B cell (primary cell): Measurements from ENCODE around the gene SPSB3. TPM values are rescaled to one million over a fixed set of nuclear protein-coding genes. Genes with fewer than 3 reads are reported as not detected.

Experiments used
- ATAC-seq: fragments of 200-7000 bp; cut with Tn5 transposase; one replicate; pipeline ENCODE4 v1.10.0; 2021; ENCODE audit warnings: low read depth, mild to moderate bottlenecking, moderate number of reproducible peaks, moderate library complexity
- CTCF ChIA-PET: fragments of 350-600 bp; sonication (Branson Sonifier 250); formaldehyde crosslinking; loops from one replicate; lab custom pipeline; 2021; ENCODE audit warnings: antibody characterized with exemption, inconsistent platforms; lab: Charles Lee
- POLR2A ChIA-PET: fragments of 350-600 bp; sonication (Branson Sonifier 250); formaldehyde crosslinking; loops from one replicate; lab custom pipeline; 2021; ENCODE audit warnings: antibody characterized with exemption; lab: Charles Lee
- DNase-seq: peaks from one replicate; pipeline ENCODE4 v3.0.0; 2013
- H2AFZ ChIP-seq: 2 replicates; pipeline ENCODE4 v1.6.1; 2012; ENCODE audit warnings: mild to moderate bottlenecking, low read depth, low read length; ENCODE audit not compliant: insufficient read depth, poor library complexity, severe bottlenecking
- H3K27ac ChIP-seq, 2 donors: 1 replicate in 1 of 2; 2 replicates in 1 of 2; pipeline ENCODE4 v1.5.1; 2012 to 2013; ENCODE audit warnings: low read length in 2 of 2, mild to moderate bottlenecking in 2 of 2, moderate library complexity in 1 of 2
- H3K27me3 ChIP-seq, 4 experiments: fragments of 200-600 bp in 1 of 4; sonication (generic) in 1 of 4; replicated peaks in 1 of 4; 1 replicate in 2 of 4; 2 replicates in 2 of 4; pipeline versions ENCODE4 v1.6.1 to v1.7.0; 2013 to 2016; ENCODE audit warnings: low read length in 3 of 4, mild to moderate bottlenecking in 2 of 4, mixed read lengths in 1 of 4, moderate library complexity in 1 of 4; ENCODE audit not compliant: insufficient read depth in 4 of 4, control insufficient read depth in 3 of 4; ENCODE audit errors: control extremely low read depth in 1 of 4
- H3K36me3 ChIP-seq, 2 experiments: replicated peaks in 1 of 2; 1 replicate in 1 of 2; 2 replicates in 1 of 2; pipeline versions ENCODE4 v1.6.1 to v1.7.1; 2013; ENCODE audit warnings: low read length in 1 of 2; ENCODE audit not compliant: insufficient read depth in 2 of 2, control insufficient read depth in 1 of 2; ENCODE audit errors: control extremely low read depth in 1 of 2, extremely low read depth in 1 of 2
- H3K4me1 ChIP-seq, 2 donors: fragments of 200-600 bp in 1 of 2; sonication (generic) in 1 of 2; 1 replicate in 1 of 2; 2 replicates in 1 of 2; pipeline versions ENCODE4 v1.5.1 to v1.6.1; 2013 to 2017; ENCODE audit warnings: low read length in 2 of 2; ENCODE audit not compliant: control insufficient read depth in 2 of 2, insufficient read depth in 2 of 2
- H3K4me2 ChIP-seq: replicated peaks from 2 replicates; pipeline ENCODE3; 2012; ENCODE audit warnings: mild to moderate bottlenecking, low read depth, low read length; ENCODE audit not compliant: poor library complexity, severe bottlenecking
- H3K4me3 ChIP-seq, 5 experiments: fragments of 200-600 bp in 1 of 5; sonication (generic) in 1 of 5; 1 replicate in 3 of 5; 2 replicates in 2 of 5; pipeline versions ENCODE4 v1.5.1 to v1.7.0; 2011 to 2016; ENCODE audit warnings: low read length in 4 of 5, mild to moderate bottlenecking in 4 of 5, low read depth in 2 of 5, control low read depth in 1 of 5, moderate library complexity in 1 of 5; ENCODE audit not compliant: insufficient read depth in 1 of 5; ENCODE audit errors: control extremely low read depth in 1 of 5, extremely low read depth in 1 of 5
- H3K79me2 ChIP-seq: fragments of 200-600 bp; sonication (generic); one replicate; pipeline ENCODE4 v1.6.0; 2016; ENCODE audit warnings: low read length; ENCODE audit not compliant: control insufficient read depth, insufficient read depth
- H3K9ac ChIP-seq: fragments of 200-600 bp; sonication (generic); 2 replicates; pipeline ENCODE4 v1.6.1; 2017; ENCODE audit warnings: mild to moderate bottlenecking, low read length, moderate library complexity
- H3K9me3 ChIP-seq, 3 donors: one replicate each; pipeline versions ENCODE4 v1.6.1 to v1.7.1; 2013; ENCODE audit warnings: low read length in 2 of 3; ENCODE audit not compliant: control insufficient read depth in 2 of 3, insufficient read depth in 1 of 3; ENCODE audit errors: control extremely low read depth in 1 of 3
- H4K20me1 ChIP-seq: 2 replicates; pipeline ENCODE4 v1.6.0; 2012; ENCODE audit warnings: mild to moderate bottlenecking, low read length; ENCODE audit not compliant: insufficient read depth, control insufficient read depth, poor library complexity, severe bottlenecking
- H3K27ac Mint-ChIP-seq: one replicate; pipeline ENCODE4 v1.8.0; 2021; ENCODE audit warnings: mixed read lengths
- H3K27me3 Mint-ChIP-seq: one replicate; pipeline ENCODE4 v1.8.0; 2021; ENCODE audit warnings: mixed read lengths
- H3K4me1 Mint-ChIP-seq: one replicate; pipeline ENCODE4 v1.8.0; 2021; ENCODE audit warnings: mixed read lengths
- H3K4me3 Mint-ChIP-seq: one replicate; pipeline ENCODE4 v1.8.0; 2021; ENCODE audit warnings: mixed read lengths
- H3K9me3 Mint-ChIP-seq: one replicate; pipeline ENCODE4 v1.8.0; 2022; ENCODE audit warnings: mixed read lengths; ENCODE audit not compliant: insufficient read depth
- CTCF ChIP-seq: fragments of 200-600 bp; IDR thresholded peaks from one replicate; pipeline ENCODE4 v1.8.0; 2022; ENCODE audit warnings: antibody characterized with exemption, mild to moderate bottlenecking
- EZH2 ChIP-seq: IDR thresholded peaks from 2 replicates; pipeline ENCODE4 v1.6.1; 2012; ENCODE audit warnings: borderline replicate concordance, low read depth, mild to moderate bottlenecking, moderate library complexity, low read length; ENCODE audit not compliant: insufficient read depth, poor library complexity, severe bottlenecking
- WGBS: methylation state at CpG from one replicate; pipeline ENCODE4 v1.1.5; 2013; ENCODE audit warnings: missing lambda C conversion rate; ENCODE audit not compliant: insufficient coverage; 5-methylcytosine and 5-hydroxymethylcytosine counted together
- intact Hi-C: fragments of 100-400 bp; cut with micrococcal nuclease; formaldehyde crosslinking; loops from one replicate; pipeline ENCODE4 v1.10.0; 2022
- polyA plus RNA-seq: library from polyadenylated mRNA; depleted of rRNA; stranded (reverse); fragments of >200 nt; gene quantifications from 2 replicates; pipeline ENCODE4 v1.2.3, GENCODE V29; 2012
- total RNA-seq, 2 donors: library from RNA; stranded (reverse); fragments of 120-200 nt in 1 of 2; gene quantifications; 1 replicate in 1 of 2; 2 replicates in 1 of 2; pipeline versions ENCODE4 v1.2.3 to v1.2.4, GENCODE V29; 2013 to 2022

SPSB3 gene
- total and polyA plus RNA-seq, 2 donors (not counting 1 experiment from before 2014, with no cell fraction given) = 91.2 to 264 TPM

DNA sequence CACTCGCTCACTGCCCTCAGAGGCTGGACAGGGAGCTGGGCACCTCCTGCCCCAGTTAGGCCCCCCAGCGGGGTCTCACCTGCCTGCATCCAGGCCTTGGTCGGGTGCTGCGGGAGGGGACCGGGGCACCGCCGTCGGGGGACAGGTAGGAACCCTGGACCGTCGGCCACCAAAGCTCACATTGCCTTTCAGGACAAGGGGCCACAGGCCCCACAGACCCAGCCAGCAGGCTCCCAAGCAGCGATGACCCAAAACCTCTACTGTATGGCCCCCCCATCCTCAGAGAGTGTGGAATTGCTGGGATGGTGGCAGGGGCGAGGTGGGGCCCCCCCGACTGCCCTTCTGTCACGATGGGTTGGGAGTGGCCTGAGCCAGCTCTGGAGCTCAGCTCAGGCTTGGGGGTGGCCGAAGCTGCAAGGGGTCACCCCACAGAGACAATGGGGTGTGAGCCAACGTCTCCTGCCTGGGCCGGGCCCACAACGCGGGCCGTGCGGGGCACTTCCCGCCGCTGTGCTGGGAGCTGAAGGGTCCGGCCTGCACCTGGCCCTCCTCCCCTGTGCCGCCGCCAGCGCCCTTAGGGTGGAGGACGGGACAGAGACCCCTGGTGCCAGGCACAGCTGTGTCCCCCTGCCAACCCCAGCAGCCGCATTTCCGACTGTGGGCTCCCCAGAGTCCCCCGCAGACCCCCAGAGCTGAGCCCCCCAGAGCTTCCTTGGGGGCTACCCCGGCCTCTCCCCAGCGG, 10.6 kb upstream of the SPSB3 start:
- intact Hi-C loops = no loop called here
- no peaks in the 10 kb centered on the region for H3K27me3 Mint-ChIP-seq
- ChIA-PET CTCF (no interaction called here), POLR2A (no interaction called here)
- no peak overlapping the region for H3K27ac Mint-ChIP-seq
- DNase-seq (no peak), ATAC-seq (no peak)
- H3K9me3 Mint-ChIP-seq = peaks cover 2% of the 10 kb centered on the region
- Histone ChIP-seq H3K9me3 (peaks cover 0 to 12% (median 6%) of the 10 kb centered on the region in 3 donors), H2AFZ (no peak overlapping the region), H3K4me3 (no peak overlapping the region), H3K27me3 (no peaks in the 10 kb centered on the region), H3K79me2 (peaks cover 21% of the 10 kb centered on the region), H3K4me1 (no peaks in the 10 kb centered on the region), H4K20me1 (peaks cover 10% of the 10 kb centered on the region), H3K36me3 (peaks cover 0 to 18% of the 10 kb centered on the region in 2 experiments), H3K27ac (no peak overlapping the region), H3K9ac (no peak overlapping the region), H3K4me2 (no peak overlapping the region)
- no peaks in the 10 kb centered on the region for H3K4me1 Mint-ChIP-seq
- no peak overlapping the region for H3K4me3 Mint-ChIP-seq
- WGBS = 96% methylated on average over 32 of the region's 33 CpGs
- no peak for TF ChIP-seq CTCF
- no peak for TF ChIP-seq EZH2
